PC-3 (cell line): Measurements from ENCODE around the gene KDM4B.

ENCODE experiments used
- EZH2 ChIP-seq: fragments of 300-600 bp; sonication (generic); IDR thresholded peaks from one replicate; pipeline ENCODE4 v1.6.1; 2017; ENCODE audit warnings: antibody characterized with exemption, mild to moderate bottlenecking, low read length; ENCODE audit not compliant: unreplicated experiment
- EZH2phosphoT487 ChIP-seq: fragments of 300-600 bp; sonication (generic); IDR thresholded peaks from 2 replicates; pipeline ENCODE4 v1.6.1; 2018; ENCODE audit warnings: mild to moderate bottlenecking, antibody characterized with exemption, low read length, borderline replicate concordance
- TF ChIP-seq, protein P1 (sequence below): fragments of 300-600 bp; sonication (generic); conservative IDR thresholded peaks from 2 replicates; pipeline ENCODE4 v1.5.1; 2017; ENCODE audit warnings: antibody characterized with exemption, low read depth, mild to moderate bottlenecking, low read length

- TF ChIP-seq, protein P1, sequence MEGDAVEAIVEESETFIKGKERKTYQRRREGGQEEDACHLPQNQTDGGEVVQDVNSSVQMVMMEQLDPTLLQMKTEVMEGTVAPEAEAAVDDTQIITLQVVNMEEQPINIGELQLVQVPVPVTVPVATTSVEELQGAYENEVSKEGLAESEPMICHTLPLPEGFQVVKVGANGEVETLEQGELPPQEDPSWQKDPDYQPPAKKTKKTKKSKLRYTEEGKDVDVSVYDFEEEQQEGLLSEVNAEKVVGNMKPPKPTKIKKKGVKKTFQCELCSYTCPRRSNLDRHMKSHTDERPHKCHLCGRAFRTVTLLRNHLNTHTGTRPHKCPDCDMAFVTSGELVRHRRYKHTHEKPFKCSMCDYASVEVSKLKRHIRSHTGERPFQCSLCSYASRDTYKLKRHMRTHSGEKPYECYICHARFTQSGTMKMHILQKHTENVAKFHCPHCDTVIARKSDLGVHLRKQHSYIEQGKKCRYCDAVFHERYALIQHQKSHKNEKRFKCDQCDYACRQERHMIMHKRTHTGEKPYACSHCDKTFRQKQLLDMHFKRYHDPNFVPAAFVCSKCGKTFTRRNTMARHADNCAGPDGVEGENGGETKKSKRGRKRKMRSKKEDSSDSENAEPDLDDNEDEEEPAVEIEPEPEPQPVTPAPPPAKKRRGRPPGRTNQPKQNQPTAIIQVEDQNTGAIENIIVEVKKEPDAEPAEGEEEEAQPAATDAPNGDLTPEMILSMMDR, result no peak
- TF ChIP-seq EZH2phosphoT487 (no peak), EZH2 (no peak)
Observed at GRCh38 chr19:5103812-5104410, 135.0 kb downstream of the KDM4B start.
